ENCODE measurements around the gene PRAC2.

The PRAC2 gene

GRCh38 chr17:48720266-48721008, 2.5 kb upstream of the PRAC2 start:
- DNase-seq: no peak

GRCh38 chr17:48721009-48721402, 2.0 kb upstream of the PRAC2 start:
- no peak for DNase-seq

GRCh38 chr17:48722201-48722907, 631 bp upstream of the PRAC2 start, which contains the start of gene PRAC1:
Gene PRAC1, minus strand, starts transcription at chr17:48722518. Its CDS starts 126 bp downstream, at chr17:48722392.
- DNase-seq: no peak

GRCh38 chr17:48723423-48724250, 652 bp downstream of the PRAC2 start:
- DNase-seq: no peak

GRCh38 chr17:48724251-48725003, 1.4 kb downstream of the PRAC2 start:
- peak; percentile 70 for DNase-seq

GRCh38 chr17:48725004-48725287, 2.0 kb downstream of the PRAC2 start:
- DNase-seq: no peak

GRCh38 chr17:48725288-48726064, 2.5 kb downstream of the PRAC2 start:
- no peak for DNase-seq

- no peak for DNase-seq
These were observed 3.3 kb downstream of the PRAC2 start for GRCh38 chr17:48726114-48726915.

GRCh38 chr17:48726916-48727286, 3.9 kb downstream of the PRAC2 start:
- DNase-seq: no peak

- no peak for DNase-seq
These were observed 4.6 kb downstream of the PRAC2 start for GRCh38 chr17:48727415-48728175.

- no peak for DNase-seq
These were observed 5.5 kb downstream of the PRAC2 start, which contains the start of gene HOXB13 for GRCh38 chr17:48728232-48729231. Gene HOXB13, minus strand, starts transcription at chr17:48728750. Its CDS starts 157 bp downstream, at chr17:48728593.

GRCh38 chr17:48729335-48730239, 6.6 kb downstream of the PRAC2 start:
- no peak for DNase-seq

GRCh38 chr17:48730240-48730550, 7.2 kb downstream of the PRAC2 start:
- DNase-seq: no peak

- DNase-seq: no peak
These were observed 8.4 kb downstream of the PRAC2 start for GRCh38 chr17:48731355-48731754.

GRCh38 chr17:48732688-48733629, 10.0 kb downstream of the PRAC2 start:
- DNase-seq: no peak

GRCh38 chr17:48733632-48734328, 10.8 kb downstream of the PRAC2 start:
- DNase-seq: no peak

Measured in amniotic stem cell (primary cell).